Stimulated activated CD8-positive, alpha-beta memory T cell treated with anti-CD3 and anti-CD28 coated beads, Interleukin-12 subunit alpha, Interleukin-12 subunit beta, amount 100 ng/mL, for 1 hour (primary cell): ENCODE results near the gene FGD5.
"Not testable (repeated sequence)": the region's sequence is repeated elsewhere in the genome, so short reads cannot be mapped to it uniquely, and the experiment has no call there.

Source experiments
- DNase-seq: peaks from one replicate; pipeline ENCODE4 v3.0.0-alpha.2; 2020; ENCODE audit warnings: low read depth

FGD5 gene

GRCh38 chr3:14876921-14877333 is 58.2 kb downstream of the FGD5 start:
- no peak for DNase-seq

- DNase-seq, result no peak
Observed at GRCh38 chr3:14877469-14877868, 58.7 kb downstream of the FGD5 start.

- DNase-seq, result no peak
Observed at GRCh38 chr3:14879211-14879874, 60.6 kb downstream of the FGD5 start.

DNA sequence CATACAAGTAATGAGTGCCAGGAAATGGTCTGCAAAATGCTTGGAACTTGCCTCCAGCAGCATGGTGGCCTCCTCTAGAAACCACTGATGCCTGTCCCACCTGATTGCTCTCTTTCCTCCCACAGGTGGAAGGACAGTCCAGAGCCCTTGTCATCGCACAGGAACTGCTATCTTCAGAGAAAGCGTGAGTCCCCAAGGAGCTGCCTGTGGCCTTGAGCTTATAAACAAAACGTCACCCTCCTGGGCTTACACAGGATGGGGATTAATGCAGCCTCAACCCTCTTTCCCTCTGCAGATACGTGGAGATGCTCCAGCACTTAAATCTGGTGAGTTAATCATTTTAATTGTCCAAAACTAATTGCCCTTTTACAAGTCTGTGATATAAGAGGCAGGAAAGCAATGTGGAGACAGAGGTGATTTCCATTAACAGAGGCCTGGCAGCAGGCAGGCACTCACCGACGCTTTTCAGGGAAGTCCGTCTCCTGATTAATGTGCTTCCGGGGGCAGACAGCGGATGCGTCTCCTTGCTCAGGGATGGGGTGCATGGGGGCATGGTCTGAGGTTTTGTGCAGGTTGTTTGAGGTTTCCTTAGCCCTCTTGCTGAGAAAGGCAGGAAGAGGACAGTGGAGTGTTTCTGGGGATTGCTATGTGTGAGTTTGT is 61.8 kb downstream of the FGD5 start:
- no peak for DNase-seq

DNA sequence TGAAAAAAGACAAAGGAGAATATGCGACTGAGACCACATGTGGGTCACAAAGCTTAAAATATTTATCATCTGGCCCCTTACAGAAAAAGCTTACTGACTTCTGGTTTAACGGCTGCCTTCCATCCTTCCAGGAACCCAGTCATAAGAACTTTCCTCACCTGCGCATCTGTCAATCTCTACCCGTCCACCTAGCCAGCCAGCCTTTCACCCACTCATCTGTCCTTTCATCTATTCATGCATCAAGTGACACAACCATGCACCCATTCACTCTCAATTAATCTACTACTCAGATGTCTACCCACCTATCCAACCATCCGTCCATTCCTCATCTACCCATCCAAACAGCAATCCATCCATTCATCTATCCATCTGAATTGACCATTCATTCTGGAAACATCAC is 64.5 kb downstream of the FGD5 start:
- no peak for DNase-seq

DNA sequence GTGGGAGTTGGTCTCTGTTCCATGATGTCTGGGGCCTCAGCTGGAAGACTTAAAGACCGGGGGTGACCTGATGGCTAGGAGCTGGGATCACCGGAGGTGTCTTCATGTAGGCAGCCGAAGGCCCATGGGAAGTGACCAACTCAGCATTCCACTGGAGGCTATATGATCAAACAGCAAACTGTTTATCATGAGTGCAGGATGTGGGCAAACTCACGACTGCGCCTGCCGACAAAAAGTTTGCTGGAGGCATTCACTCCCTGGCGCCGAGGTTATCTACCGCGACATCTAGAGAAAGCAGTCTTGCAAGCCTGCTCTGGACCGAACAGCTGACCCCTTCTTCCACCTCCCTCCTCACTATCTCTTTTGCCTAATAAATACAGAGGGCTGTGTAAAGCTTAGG is 65.9 kb downstream of the FGD5 start:
- DNase-seq, result no peak

GRCh38 chr3:14885307-14885706 is 66.5 kb downstream of the FGD5 start:
- DNase-seq, result no peak

GRCh38 chr3:14886101-14886500 is 67.3 kb downstream of the FGD5 start:
- no peak for DNase-seq

DNA sequence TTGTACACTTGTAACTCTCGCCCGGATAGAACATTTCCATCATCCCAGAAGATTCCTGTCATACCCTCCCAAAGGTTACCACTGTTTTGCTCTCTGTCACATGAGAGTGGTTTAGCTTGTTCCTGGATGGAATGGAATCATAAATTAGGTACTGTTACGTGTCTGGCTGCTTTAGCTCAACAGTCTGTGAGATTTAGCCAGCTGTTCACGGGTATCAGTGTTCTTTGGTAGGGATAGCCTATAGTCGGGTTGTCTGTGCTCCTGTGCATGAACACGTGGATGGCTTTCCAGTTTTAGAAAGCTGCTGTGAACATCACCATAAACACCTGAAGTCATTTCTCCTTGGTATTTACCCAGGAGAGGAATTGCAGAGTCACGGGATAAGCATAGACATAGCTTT is 70.4 kb downstream of the FGD5 start:
- DNase-seq, result no peak

DNA sequence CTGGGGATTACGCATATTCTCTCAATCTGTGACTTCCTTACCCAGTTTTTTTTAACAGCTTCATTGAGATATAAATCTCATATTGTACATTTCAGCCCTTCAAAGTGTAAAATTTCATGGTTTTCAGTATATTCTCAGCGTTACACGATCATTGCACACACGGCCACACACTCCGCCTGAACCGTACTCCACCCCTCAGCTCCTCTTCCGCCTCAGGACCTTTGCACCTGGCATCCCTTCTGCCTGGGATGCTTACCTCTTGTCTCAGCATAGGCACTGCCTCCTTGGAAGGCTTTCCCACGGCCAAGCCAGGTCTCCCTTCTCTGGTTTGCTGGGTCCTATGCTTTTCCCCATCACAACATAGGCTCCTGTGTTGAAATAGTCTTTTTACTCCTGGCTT is 71.2 kb downstream of the FGD5 start:
- no peak for DNase-seq

GRCh38 chr3:14890476-14890875 is 71.7 kb downstream of the FGD5 start:
- DNase-seq, result no peak

GRCh38 chr3:14891135-14892132 is 72.7 kb downstream of the FGD5 start:
- DNase-seq, result no peak

- DNase-seq, result no peak
Observed at GRCh38 chr3:14892226-14892625, 73.5 kb downstream of the FGD5 start.

- no peak for DNase-seq
Observed at GRCh38 chr3:14894085-14894484, 75.3 kb downstream of the FGD5 start.

- DNase-seq, result no peak
Observed at GRCh38 chr3:14897266-14897665, 78.5 kb downstream of the FGD5 start.

DNA sequence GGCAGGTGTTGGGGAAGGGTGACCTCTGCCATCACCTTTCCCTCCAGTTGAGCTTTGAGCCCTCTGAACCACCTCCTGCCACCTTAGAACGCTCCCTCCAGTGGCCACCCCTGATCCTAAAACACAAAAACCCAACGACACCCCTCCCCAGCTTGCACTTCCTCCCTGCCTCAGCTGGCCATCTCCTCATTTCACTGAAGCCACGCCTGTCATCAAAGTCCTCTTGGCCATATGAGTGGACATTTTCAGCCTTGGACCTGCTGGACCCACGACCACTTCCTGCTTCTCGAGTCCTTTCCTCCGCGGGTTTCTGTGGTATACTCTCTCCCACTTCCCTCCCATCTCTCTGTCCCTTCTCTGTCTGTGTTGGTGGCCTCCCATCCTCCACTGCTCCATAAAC is 80.2 kb downstream of the FGD5 start:
- DNase-seq, result no peak

DNA sequence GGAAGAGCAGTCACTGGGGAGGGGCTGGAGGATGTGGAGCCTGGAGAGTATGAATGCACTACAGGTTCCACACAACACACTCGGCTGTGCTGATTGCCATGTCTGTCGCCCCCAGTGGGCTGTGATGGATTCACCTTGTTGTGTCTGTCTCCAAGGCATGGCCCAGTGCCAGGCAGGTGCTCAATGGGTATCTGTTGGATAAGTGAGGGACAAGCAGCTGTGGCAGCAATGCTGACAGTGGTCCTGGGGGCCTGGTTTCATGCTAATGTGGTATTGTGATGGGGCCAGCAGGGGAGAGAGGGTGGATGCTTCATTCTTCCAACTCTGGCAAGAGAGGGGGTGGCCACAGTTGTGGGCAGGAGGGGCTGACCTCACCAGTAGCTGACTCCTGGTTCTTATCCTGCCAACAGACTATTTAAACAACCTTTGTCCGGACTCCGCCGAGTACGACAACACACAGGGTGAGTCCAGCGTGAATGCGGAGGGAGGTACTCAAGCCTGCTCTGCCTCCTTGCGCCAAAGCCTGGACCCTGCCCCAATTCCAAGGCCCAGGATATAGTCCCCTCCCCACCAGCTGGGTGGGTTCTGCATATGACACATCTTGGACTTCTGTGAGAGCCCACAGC is 81.3 kb downstream of the FGD5 start:
- DNase-seq, result no peak

- DNase-seq, result no peak
Observed at GRCh38 chr3:14900881-14901873, 82.4 kb downstream of the FGD5 start.

DNA sequence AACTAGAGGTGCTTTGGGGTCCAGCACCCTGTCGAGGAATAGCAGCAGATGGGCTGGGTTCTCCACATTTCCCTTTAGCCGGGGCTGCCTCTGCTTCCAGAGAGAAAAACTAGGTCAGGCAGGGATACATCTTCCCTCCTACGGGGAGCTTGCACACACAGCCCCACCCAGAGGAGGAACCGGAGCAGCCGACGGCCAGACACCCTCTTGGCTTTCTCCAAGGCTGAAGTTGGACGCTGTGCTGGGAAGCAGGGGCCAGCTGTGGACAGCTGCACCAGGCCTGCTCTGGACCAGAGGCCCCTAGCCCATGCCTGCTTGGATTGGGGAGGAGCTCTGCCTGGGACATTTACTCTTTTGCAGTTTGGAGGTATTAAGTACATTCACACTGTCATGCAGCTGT is 84.0 kb downstream of the FGD5 start:
- no peak for DNase-seq

GRCh38 chr3:14903501-14903900 is 84.7 kb downstream of the FGD5 start:
- not testable (repeated sequence) for DNase-seq

DNA sequence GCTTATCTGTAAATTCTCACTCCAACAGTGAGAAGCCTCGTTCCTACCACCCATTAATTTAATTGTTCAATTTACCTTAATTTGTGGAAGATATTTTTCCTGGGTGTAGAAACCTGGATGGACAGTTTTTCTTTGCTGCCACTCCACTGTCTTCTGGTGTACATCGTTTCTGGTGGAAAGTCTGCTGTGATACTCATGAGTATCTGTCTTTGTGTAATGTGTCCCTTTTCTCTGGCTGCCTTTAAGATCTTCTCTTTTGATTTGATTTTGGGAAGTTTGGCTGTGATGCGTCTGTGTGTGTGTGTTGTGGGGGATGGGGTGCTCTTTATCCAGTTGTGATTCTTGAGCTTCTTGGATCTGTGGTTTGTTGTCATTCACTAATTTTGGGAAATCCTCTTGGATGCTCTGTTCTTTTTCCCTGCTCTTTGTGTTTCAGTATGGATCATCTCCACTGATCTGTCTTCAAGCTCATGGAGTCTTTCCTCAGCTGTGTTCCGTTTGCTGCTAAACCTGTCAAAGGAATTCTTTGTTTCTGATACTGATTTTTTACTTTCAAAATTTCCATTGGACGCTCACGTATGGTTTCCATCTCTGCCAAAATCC is 86.4 kb downstream of the FGD5 start:
- DNase-seq, result no peak
